Measurements from ENCODE around the gene PNPT1.

Gene PNPT1

DNA sequence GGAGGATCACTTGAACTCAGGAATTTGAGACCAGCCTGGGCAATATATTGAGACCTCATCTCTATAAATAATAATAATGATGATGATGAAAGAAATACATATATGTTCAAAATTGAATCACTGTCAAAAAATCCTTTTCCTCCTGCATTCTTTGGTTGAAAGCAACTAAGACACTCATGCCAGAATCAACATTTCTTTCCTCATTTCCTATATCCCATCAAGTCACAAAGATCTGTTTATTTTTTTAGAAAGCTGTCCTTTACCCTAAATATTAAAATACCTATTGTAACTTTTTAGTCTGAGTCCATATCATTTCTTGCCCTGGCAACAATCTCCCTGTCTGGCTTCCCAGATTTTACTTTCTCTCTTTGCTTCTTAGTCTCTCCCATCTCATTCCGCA, 44.4 kb downstream of the PNPT1 start:
- intact Hi-C loops (cut with DNase I; ENCODE audit: low total_unique reads), result no loop called here

DNA sequence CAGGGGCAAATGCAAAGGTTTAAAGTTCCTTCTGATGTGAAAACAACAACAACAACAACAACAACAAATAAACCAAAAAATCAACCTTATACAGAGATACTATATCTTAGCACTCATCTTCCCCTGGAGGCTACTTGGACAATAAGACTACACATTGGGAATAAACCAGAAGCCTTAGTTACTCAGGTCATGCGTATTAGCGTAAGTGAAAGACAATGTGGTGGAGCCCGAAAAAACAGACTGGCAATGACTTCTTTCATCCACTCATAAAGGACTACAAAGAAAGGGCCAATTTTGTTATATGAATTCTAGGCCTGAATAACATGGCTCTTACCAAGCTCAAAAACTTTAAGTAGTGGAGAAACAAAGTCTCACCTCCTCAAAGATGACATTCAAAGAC, 56.8 kb downstream of the PNPT1 start:
- Histone ChIP-seq H3K9me3 (no peaks in the 10 kb centered on the region), H3K4me3 (no peak overlapping the region), H3K27me3 (no peaks in the 10 kb centered on the region), H3K4me1 (no peaks in the 10 kb centered on the region), H3K27ac (no peak overlapping the region), H3K36me3 (peaks cover 28 to 79% (median 52%) of the 10 kb centered on the region in 3 donors)
- intact Hi-C loops (cut with DNase I; ENCODE audit: low total_unique reads), result no loop called here
- no peak for DNase-seq
- TF ChIP-seq, protein P1, sequence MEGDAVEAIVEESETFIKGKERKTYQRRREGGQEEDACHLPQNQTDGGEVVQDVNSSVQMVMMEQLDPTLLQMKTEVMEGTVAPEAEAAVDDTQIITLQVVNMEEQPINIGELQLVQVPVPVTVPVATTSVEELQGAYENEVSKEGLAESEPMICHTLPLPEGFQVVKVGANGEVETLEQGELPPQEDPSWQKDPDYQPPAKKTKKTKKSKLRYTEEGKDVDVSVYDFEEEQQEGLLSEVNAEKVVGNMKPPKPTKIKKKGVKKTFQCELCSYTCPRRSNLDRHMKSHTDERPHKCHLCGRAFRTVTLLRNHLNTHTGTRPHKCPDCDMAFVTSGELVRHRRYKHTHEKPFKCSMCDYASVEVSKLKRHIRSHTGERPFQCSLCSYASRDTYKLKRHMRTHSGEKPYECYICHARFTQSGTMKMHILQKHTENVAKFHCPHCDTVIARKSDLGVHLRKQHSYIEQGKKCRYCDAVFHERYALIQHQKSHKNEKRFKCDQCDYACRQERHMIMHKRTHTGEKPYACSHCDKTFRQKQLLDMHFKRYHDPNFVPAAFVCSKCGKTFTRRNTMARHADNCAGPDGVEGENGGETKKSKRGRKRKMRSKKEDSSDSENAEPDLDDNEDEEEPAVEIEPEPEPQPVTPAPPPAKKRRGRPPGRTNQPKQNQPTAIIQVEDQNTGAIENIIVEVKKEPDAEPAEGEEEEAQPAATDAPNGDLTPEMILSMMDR (IDR thresholded peaks at IDR 0.05), result no peak

More for the DNA sequence above, 44.4 kb downstream of the PNPT1 start:
- TF ChIP-seq, protein P1 (IDR thresholded peaks at IDR 0.05), result no peak
- Histone ChIP-seq H3K27ac (no peak overlapping the region), H3K4me3 (no peak overlapping the region), H3K36me3 (peaks cover 21 to 46% (median 43%) of the 10 kb centered on the region in 3 donors), H3K4me1 (no peaks in the 10 kb centered on the region), H3K27me3 (no peaks in the 10 kb centered on the region), H3K9me3 (no peaks in the 10 kb centered on the region)
- DNase-seq, result no peak

DNA sequence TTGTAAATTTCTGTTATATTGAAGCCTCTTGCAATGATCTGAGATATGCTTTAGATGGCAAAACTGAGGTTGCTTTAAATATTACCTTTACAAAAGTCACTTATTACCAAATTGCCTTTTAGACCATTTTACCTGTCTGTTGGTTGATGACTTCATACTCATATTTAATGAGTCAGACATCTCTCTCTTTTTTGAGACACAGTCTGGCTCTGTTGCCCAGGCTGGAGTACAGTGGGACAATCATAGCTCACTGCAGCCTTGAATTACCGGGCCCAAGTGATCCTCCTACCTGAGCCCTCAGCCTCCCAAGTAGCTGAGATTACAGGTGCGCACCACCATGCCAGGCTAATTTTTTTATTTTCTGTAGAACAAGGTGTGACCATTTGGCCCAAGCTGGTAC, 64.7 kb downstream of the PNPT1 start:
- no peaks in the 10 kb centered on the region for H3K9me3 ChIP-seq
- peaks cover 0 to 5% (median under 1%) of the 10 kb centered on the region in 4 donors for H3K4me1 ChIP-seq
- H3K4me3 ChIP-seq, result no peak overlapping the region
- DNase-seq, result no peak
- intact Hi-C loops (cut with DNase I; ENCODE audit: low total_unique reads), result no loop called here
- TF ChIP-seq, protein P1 (IDR thresholded peaks at IDR 0.05), result no peak
- no peak overlapping the region for H3K27ac ChIP-seq
- no peaks in the 10 kb centered on the region for H3K27me3 ChIP-seq
- peaks cover 0 to 29% (median 4%) of the 10 kb centered on the region in 3 donors for H3K36me3 ChIP-seq

DNA sequence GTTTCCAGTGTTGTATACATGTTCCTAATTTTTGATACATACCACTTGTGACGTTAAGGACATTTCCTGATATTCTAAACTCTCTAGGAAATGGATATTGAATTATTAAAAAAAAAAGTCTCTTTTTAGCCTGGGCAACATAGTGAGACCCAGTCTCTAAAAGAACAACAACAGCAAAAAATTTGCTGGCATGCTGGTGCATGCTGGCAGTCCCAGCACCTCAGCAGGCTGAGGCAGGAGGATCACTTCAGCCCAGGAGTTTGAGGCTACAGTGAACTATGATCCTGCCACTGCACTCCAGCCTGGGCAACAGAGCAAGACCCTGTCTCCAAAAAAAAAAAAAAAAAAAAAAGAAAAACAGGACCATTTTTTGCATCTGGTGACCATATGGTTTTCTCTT, 65.7 kb downstream of the PNPT1 start:
- Histone ChIP-seq H3K4me1 (peaks cover 0 to 12% (median 4%) of the 10 kb centered on the region in 4 donors), H3K36me3 (peaks cover 0 to 24% (median 0%) of the 10 kb centered on the region in 3 donors), H3K27ac (no peak overlapping the region), H3K9me3 (no peaks in the 10 kb centered on the region), H3K27me3 (no peaks in the 10 kb centered on the region), H3K4me3 (no peak overlapping the region)
- no peak for DNase-seq
- TF ChIP-seq, protein P1 (IDR thresholded peaks at IDR 0.05), result no peak
- intact Hi-C loops (cut with DNase I; ENCODE audit: low total_unique reads), result loop anchor here (2.0 kb wide), 1 partner anchor 51 kb away; no protein-coding TSS in a partner anchor

DNA sequence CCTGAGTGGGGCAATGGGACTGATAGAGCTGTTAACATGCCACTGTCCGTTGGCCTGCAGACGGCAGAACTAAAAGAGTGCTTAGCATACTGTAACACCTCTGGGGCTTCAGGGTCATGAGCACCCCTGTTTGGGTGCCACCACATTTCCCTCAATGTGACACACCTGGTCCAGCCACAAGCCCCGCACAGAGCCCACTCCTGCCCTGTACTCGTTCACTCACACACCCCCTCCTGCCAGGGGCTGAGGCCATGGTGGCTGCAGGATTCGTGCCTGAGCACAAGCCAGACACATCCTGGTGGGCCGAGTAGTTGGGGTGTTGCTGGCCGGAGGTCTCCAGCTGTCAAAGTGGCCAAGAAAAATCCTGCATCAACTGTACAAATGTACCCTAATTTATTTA, 71.8 kb downstream of the PNPT1 start:
- TF ChIP-seq, protein P1 (IDR thresholded peaks at IDR 0.05), result no peak
- no peak for DNase-seq
- no peaks in the 10 kb centered on the region for H3K9me3 ChIP-seq
- intact Hi-C loops (cut with DNase I; ENCODE audit: low total_unique reads), result no loop called here
- peaks cover 0 to 19% (median 5%) of the 10 kb centered on the region in 3 donors for H3K36me3 ChIP-seq
- no peaks in the 10 kb centered on the region for H3K27me3 ChIP-seq
- no peak overlapping the region for H3K27ac ChIP-seq
- H3K4me3 ChIP-seq, result no peak overlapping the region
- peaks cover 0 to 49% (median 23%) of the 10 kb centered on the region in 4 donors for H3K4me1 ChIP-seq

All from tibial artery (tissue), 4 donors.